ENCODE measurements around the gene SPDYE17.
"Not testable (repeated sequence)": the region's sequence is repeated elsewhere in the genome, so short reads cannot be mapped to it uniquely, and the experiment has no call there.

- not testable (repeated sequence) for TF ChIP-seq EZH2, EZH2phosphoT487 (IDR thresholded peaks at IDR 0.05)
- TF ChIP-seq, protein P1, sequence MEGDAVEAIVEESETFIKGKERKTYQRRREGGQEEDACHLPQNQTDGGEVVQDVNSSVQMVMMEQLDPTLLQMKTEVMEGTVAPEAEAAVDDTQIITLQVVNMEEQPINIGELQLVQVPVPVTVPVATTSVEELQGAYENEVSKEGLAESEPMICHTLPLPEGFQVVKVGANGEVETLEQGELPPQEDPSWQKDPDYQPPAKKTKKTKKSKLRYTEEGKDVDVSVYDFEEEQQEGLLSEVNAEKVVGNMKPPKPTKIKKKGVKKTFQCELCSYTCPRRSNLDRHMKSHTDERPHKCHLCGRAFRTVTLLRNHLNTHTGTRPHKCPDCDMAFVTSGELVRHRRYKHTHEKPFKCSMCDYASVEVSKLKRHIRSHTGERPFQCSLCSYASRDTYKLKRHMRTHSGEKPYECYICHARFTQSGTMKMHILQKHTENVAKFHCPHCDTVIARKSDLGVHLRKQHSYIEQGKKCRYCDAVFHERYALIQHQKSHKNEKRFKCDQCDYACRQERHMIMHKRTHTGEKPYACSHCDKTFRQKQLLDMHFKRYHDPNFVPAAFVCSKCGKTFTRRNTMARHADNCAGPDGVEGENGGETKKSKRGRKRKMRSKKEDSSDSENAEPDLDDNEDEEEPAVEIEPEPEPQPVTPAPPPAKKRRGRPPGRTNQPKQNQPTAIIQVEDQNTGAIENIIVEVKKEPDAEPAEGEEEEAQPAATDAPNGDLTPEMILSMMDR (IDR thresholded peaks at IDR 0.05), result not testable (repeated sequence)
These were observed 59.8 kb downstream of the SPDYE17 start for GRCh38 chr7:76972391-76972790.

Data from neural progenitor cell (in vitro differentiated cells).